GM23248 (cell line): ENCODE results near the gene BTN1A1.

ENCODE experiments used
- EZH2 ChIP-seq: fragments of 200-600 bp; sonication (generic); IDR thresholded peaks from 2 replicates; pipeline ENCODE4 v1.6.1; 2018; ENCODE audit warnings: antibody characterized with exemption, mild to moderate bottlenecking; ENCODE audit not compliant: insufficient read depth, poor library complexity, severe bottlenecking
- EZH2phosphoT487 ChIP-seq: fragments of 200-600 bp; sonication (generic); IDR thresholded peaks from 2 replicates; pipeline ENCODE4 v1.6.1; 2018; ENCODE audit warnings: antibody characterized with exemption, moderate library complexity, mild to moderate bottlenecking, low read depth; ENCODE audit not compliant: insufficient read depth

DNA sequence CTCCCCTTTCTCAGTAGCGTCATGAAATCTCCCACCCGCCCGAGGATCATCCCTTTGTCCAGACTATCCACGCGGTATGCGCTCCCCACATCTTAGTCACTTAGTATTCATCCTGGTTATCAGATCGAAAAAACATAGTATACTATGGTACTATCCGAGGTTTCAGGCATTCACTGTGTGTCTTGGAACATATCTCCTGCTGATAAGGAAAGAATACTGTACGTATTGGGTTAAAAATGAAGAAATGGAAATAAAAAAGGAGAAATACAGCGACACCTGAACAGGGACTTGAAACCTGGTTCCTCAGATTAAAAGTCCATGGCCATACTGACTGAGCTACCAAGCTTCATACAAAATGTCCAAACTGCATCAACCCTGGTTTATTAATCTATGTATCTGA, 52.1 kb downstream of the BTN1A1 start:
- TF ChIP-seq EZH2 = no peak
- TF ChIP-seq EZH2phosphoT487 = no peak
